Upper lobe of right lung (tissue), 1 donor: ENCODE data around the gene ZBTB38. TPM values are rescaled to one million over a fixed set of nuclear protein-coding genes. Genes with fewer than 3 reads are reported as not detected.

Experiments used
- ATAC-seq: fragments of 200-7000 bp; cut with Tn5 transposase; one replicate; pipeline ENCODE4 v1.9.1; 2020; ENCODE audit warnings: mild to moderate bottlenecking, moderate library complexity
- DNase-seq: peaks from one replicate; pipeline ENCODE4 v3.0.0-alpha.2; 2020
- H3K27ac ChIP-seq: fragments of 200-600 bp; one replicate; pipeline ENCODE4 v1.8.0; 2022
- H3K27me3 ChIP-seq: fragments of 200-600 bp; one replicate; pipeline ENCODE4 v1.8.0; 2022; ENCODE audit warnings: mild to moderate bottlenecking
- H3K36me3 ChIP-seq: fragments of 200-600 bp; one replicate; pipeline ENCODE4 v1.8.0; 2022
- H3K4me1 ChIP-seq: fragments of 200-600 bp; one replicate; pipeline ENCODE4 v1.8.0; 2022
- H3K4me3 ChIP-seq: fragments of 200-600 bp; one replicate; pipeline ENCODE4 v1.8.0; 2022; ENCODE audit warnings: mild to moderate bottlenecking
- H3K9me3 ChIP-seq: fragments of 200-600 bp; one replicate; pipeline ENCODE4 v1.8.0; 2022
- CTCF ChIP-seq: fragments of 200-600 bp; IDR thresholded peaks from one replicate; pipeline ENCODE4 v1.8.0; 2022; ENCODE audit warnings: antibody characterized with exemption
- intact Hi-C: fragments of 100-400 bp; cut with DNase I; formaldehyde crosslinking; loops from one replicate; pipeline ENCODE4 v1.11.0; 2022
- total RNA-seq: library from RNA; stranded (reverse); fragmentation: NEBNext Ultra II Directional; extraction: Animal tissue kit (Norgen Biotek cat#: 25700); gene quantifications from one replicate; pipeline ENCODE4 v1.2.1, GENCODE V29; 2021
- donor health status: DM: no; HTN: yes; CAD: no; lungs with severe emphysema.

ZBTB38 gene
- total RNA-seq, 1 donor from 2014 or later = 118 TPM

DNA sequence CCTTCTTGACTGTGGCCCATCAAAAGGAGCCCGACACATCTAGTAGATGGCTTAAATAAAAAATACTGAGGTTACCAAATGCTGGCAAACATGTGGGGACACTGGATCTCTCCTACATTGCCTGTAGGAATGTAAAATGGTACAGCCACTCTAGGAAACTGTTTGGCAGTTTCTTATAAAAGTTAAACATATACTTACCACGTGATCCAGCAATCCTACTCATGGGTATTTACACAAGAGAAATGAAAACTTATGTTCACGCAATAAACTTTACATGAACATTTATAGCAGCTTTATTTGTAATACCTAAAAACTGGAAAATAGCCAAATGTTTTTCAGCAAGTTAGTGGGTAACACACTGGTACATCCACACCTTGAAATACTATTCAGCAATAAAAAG is 9.1 kb downstream of the ZBTB38 start:
- Histone ChIP-seq H3K36me3 (no peaks in the 10 kb centered on the region), H3K4me3 (no peak overlapping the region), H3K4me1 (peaks cover 21% of the 10 kb centered on the region), H3K9me3 (no peaks in the 10 kb centered on the region), H3K27ac (no peak overlapping the region), H3K27me3 (no peaks in the 10 kb centered on the region)
- no peak for TF ChIP-seq CTCF
- ATAC-seq (no peak), DNase-seq (no peak)
- intact Hi-C loops = no loop called here

- Histone ChIP-seq H3K27me3 (no peaks in the 10 kb centered on the region), H3K36me3 (no peaks in the 10 kb centered on the region), H3K4me1 (peaks cover 21% of the 10 kb centered on the region), H3K27ac (peak overlapping the region; percentile 38), H3K9me3 (no peaks in the 10 kb centered on the region), H3K4me3 (no peak overlapping the region)
- intact Hi-C loops = no loop called here
- no peak for ATAC-seq
- TF ChIP-seq CTCF = no peak
- no peak for DNase-seq
These were observed 10.3 kb downstream of the ZBTB38 start for GRCh38 chr3:141378556-141378955.

DNA sequence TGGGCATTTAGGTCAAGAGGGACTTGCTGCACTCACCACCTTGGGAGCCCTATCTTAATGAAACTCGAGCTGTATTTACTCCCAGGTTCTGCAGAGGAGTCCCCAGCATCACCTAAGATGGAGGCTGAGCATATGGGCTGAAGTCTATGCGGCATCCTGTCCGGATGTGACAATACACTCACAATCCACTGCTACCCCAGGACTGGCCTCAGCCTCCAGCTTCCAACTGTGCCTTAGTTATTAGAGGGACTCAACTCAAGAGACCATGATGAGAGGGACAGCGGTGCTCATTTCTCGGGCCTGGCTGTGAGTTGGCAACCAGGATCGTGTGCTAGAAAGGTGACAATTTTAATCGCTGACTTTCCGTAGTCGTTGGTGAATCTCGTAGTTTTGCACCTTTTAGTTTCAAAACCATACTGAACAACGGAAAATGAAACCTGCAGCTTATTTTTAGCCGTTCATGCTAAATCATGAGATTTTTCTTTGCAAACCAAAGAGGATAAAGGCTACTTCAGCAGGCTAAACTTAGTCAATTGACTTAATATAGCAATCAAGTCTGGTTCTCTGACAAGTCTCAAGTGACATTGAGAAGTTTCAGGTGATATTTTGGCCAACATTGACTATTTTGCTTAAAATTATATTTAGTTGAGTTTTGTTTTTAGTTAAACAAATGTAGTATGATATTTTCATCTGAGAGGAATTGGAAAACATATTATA is 11.1 kb downstream of the ZBTB38 start:
- Histone ChIP-seq H3K27ac (peak overlapping the region; percentile 38), H3K9me3 (no peaks in the 10 kb centered on the region), H3K36me3 (no peaks in the 10 kb centered on the region), H3K27me3 (no peaks in the 10 kb centered on the region), H3K4me3 (no peak overlapping the region), H3K4me1 (peaks cover 21% of the 10 kb centered on the region)
- peak; percentile 31 for ATAC-seq
- intact Hi-C loops = no loop called here
- DNase-seq = no peak
- no peak for TF ChIP-seq CTCF

DNA sequence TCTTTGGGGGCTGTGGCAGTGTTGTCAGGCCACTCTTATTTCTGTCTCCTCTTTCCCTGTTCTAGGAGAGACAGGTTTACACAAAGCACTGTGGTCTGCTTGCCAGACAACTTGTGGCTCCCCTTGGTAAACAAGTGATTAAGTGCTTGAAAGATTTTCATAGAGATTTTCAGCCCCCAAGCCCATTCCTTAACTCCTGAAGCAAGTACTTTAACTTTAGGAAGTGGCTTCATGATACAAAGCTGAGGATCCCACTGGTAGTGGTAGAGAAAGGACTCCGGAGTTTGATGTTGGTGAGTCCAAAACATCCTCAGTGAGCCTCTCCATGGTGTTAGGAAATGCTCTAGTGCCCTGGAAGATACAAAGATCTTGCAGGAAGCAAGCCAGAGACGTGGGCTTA is 12.0 kb downstream of the ZBTB38 start:
- Histone ChIP-seq H3K4me3 (no peak overlapping the region), H3K27me3 (no peaks in the 10 kb centered on the region), H3K4me1 (peaks cover 21% of the 10 kb centered on the region), H3K9me3 (no peaks in the 10 kb centered on the region), H3K27ac (no peak overlapping the region), H3K36me3 (no peaks in the 10 kb centered on the region)
- no peak for TF ChIP-seq CTCF
- no peak for ATAC-seq
- DNase-seq = no peak
- intact Hi-C loops = no loop called here

- intact Hi-C loops = no loop called here
- Histone ChIP-seq H3K27ac (no peak overlapping the region), H3K4me3 (no peak overlapping the region), H3K27me3 (no peaks in the 10 kb centered on the region), H3K4me1 (peaks cover 21% of the 10 kb centered on the region), H3K36me3 (no peaks in the 10 kb centered on the region), H3K9me3 (no peaks in the 10 kb centered on the region)
- DNase-seq (no peak), ATAC-seq (no peak)
- TF ChIP-seq CTCF = no peak
These were observed 12.7 kb downstream of the ZBTB38 start for GRCh38 chr3:141380987-141381386.

GRCh38 chr3:141382571-141382970 is 14.3 kb downstream of the ZBTB38 start:
- Histone ChIP-seq H3K9me3 (no peaks in the 10 kb centered on the region), H3K36me3 (no peaks in the 10 kb centered on the region), H3K4me3 (no peak overlapping the region), H3K27me3 (no peaks in the 10 kb centered on the region), H3K4me1 (peaks cover 21% of the 10 kb centered on the region), H3K27ac (no peak overlapping the region)
- no peak for TF ChIP-seq CTCF
- DNase-seq (no peak), ATAC-seq (no peak)
- intact Hi-C loops = no loop called here
